Type B pancreatic cell (in vitro differentiated cells): Measurements from ENCODE around the gene FLNB. TPM values are rescaled to one million over a fixed set of nuclear protein-coding genes. Genes with fewer than 3 reads are reported as not detected.

Source experiments
- DNase-seq: peaks from one replicate; pipeline ENCODE4 v3.0.0; 2021; ENCODE audit warnings: mixed read lengths; ENCODE audit not compliant: unreplicated experiment; ENCODE audit errors: extremely low spot score
- H3K27ac Mint-ChIP-seq: 2 replicates; pipeline ENCODE4 v1.8.0; 2021; ENCODE audit warnings: mild to moderate bottlenecking, mixed read lengths
- H3K27me3 Mint-ChIP-seq: 2 replicates; pipeline ENCODE4 v1.8.0; 2021; ENCODE audit warnings: mixed read lengths
- H3K36me3 Mint-ChIP-seq: 2 replicates; pipeline ENCODE4 v1.8.0; 2021; ENCODE audit warnings: mixed read lengths
- H3K4me1 Mint-ChIP-seq: one replicate; pipeline ENCODE4 v1.8.0; 2021; ENCODE audit warnings: mixed read lengths; ENCODE audit not compliant: unreplicated experiment
- H3K4me3 Mint-ChIP-seq: 2 replicates; pipeline ENCODE4 v1.8.0; 2021; ENCODE audit warnings: mild to moderate bottlenecking, mixed read lengths
- H3K9me3 Mint-ChIP-seq: 2 replicates; pipeline ENCODE4 v1.8.0; 2021; ENCODE audit warnings: mixed read lengths
- total RNA-seq: library from RNA; stranded (reverse); gene quantifications from 2 replicates; pipeline ENCODE4 v1.2.1, GENCODE V29; 2021; ENCODE audit warnings: low replicate concordance
- TF ChIP-seq, protein P1 (sequence below): fragments of 200-600 bp; sonication (generic); conservative IDR thresholded peaks from 2 replicates; pipeline ENCODE4 v1.5.0; 2021; ENCODE audit warnings: antibody characterized with exemption, mild to moderate bottlenecking

The FLNB gene
- total RNA-seq, 1 donor from 2014 or later, result 204 TPM

DNA sequence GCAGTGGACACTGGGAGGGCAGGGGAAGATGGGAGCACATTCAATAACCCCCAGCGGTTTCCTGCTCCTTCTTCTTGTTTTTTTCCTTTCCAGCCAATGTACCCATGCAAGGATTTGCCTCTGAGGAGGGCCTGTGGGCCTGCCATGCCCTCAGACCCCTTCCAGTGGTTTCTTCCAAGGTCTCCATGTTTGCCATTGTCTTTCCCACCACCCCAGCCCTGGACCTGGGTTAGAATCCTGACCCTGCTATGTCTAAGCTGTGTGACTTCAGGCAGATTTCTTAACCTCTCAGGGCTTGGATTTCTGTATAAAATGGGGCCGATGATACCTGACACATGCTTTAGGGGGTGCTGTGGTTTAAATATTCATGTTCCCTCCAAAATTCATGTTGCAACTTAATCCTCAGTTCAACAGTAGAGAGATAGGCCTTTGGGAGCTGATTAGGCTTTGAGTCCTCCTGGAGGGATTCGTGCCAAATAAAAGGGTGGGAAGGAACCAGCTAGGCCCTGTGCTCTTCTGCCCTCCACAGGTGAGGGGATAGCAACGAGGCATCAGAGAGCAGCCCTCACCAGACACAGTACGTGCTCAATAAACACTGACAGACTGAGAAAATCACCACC, 46.3 kb upstream of the FLNB start:
- DNase-seq, result no peak
- H3K36me3 Mint-ChIP-seq, result no peaks in the 10 kb centered on the region
- H3K4me3 Mint-ChIP-seq, result no peak overlapping the region
- peaks cover 14% of the 10 kb centered on the region for H3K4me1 Mint-ChIP-seq
- H3K27me3 Mint-ChIP-seq, result no peaks in the 10 kb centered on the region
- peak overlapping the region; percentile 19 for H3K27ac Mint-ChIP-seq
- TF ChIP-seq, protein P1, sequence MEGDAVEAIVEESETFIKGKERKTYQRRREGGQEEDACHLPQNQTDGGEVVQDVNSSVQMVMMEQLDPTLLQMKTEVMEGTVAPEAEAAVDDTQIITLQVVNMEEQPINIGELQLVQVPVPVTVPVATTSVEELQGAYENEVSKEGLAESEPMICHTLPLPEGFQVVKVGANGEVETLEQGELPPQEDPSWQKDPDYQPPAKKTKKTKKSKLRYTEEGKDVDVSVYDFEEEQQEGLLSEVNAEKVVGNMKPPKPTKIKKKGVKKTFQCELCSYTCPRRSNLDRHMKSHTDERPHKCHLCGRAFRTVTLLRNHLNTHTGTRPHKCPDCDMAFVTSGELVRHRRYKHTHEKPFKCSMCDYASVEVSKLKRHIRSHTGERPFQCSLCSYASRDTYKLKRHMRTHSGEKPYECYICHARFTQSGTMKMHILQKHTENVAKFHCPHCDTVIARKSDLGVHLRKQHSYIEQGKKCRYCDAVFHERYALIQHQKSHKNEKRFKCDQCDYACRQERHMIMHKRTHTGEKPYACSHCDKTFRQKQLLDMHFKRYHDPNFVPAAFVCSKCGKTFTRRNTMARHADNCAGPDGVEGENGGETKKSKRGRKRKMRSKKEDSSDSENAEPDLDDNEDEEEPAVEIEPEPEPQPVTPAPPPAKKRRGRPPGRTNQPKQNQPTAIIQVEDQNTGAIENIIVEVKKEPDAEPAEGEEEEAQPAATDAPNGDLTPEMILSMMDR, result peak; percentile 37
- no peaks in the 10 kb centered on the region for H3K9me3 Mint-ChIP-seq

DNA sequence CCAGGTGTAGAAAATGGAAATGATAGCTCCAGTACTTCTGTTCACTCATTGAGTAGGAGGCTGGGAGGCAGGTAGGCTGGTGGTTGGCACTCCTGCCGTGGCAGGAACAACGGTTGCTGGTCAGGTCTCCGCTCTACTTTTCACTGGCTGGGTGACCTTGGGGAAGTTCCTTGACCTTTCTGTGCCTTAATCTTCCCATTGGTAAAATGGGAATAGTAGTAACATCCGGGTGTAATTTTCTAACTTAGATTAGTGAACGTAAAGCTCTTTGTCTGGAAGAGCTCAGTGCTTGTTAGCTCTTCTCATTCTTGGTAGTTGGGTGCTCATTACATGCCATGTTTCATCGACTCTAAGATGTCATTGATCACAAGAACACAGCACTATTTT, 45.8 kb upstream of the FLNB start:
- Mint-ChIP-seq H3K27ac (peak overlapping the region; percentile 19), H3K4me3 (no peak overlapping the region), H3K27me3 (no peaks in the 10 kb centered on the region), H3K9me3 (no peaks in the 10 kb centered on the region), H3K36me3 (no peaks in the 10 kb centered on the region), H3K4me1 (peaks cover 14% of the 10 kb centered on the region)
- TF ChIP-seq, protein P1, result no peak
- DNase-seq, result no peak

DNA sequence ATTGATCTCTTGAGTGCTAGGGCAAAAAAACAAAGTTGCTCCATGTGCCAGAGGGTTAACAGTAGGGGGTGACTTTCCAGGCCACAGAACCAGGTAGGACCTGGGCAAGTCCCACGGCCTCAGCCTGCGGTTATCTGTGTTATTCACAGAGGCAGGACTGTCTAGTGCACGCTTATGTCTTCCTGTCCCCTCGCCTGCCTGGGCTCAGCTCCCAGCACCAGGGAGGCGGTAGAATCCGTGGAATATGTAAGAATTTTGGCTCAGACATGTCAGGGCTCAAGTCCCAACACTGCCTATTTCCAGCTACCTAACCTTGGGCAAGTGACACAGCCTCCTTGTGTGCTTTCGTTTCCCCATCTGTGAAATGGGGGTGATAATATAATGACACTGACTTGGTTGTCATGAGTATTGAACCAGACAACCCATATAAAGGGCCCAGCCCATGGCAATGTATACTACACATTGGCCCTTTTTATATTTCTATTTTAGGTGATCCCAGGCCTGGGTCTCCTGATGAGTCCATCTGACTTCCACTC, 44.3 kb upstream of the FLNB start:
- no peaks in the 10 kb centered on the region for H3K36me3 Mint-ChIP-seq
- H3K27ac Mint-ChIP-seq, result no peak overlapping the region
- no peak overlapping the region for H3K4me3 Mint-ChIP-seq
- TF ChIP-seq, protein P1, result no peak
- no peaks in the 10 kb centered on the region for H3K27me3 Mint-ChIP-seq
- DNase-seq, result no peak
- peaks cover 14% of the 10 kb centered on the region for H3K4me1 Mint-ChIP-seq
- H3K9me3 Mint-ChIP-seq, result no peaks in the 10 kb centered on the region

DNA sequence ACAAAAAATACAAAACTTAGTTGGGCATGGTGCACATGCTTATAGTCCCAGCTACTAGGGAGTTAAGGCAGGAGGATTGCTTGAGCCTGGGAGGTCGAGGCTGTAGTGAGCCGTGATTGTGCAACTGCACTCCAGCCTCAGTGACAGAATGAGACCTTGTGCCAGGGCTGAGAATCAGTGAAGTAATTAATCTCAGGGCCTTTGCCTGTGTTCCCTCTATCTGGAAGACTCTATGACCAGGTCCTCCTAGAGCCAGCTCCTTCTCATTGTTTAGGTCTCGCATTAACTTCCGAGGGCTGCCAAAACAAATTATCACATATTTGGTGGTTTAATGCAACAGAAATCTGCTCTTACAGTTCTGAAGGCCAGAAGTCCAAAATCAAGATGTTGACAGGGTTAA, 41.4 kb upstream of the FLNB start:
- no peak overlapping the region for H3K27ac Mint-ChIP-seq
- H3K36me3 Mint-ChIP-seq, result no peaks in the 10 kb centered on the region
- H3K9me3 Mint-ChIP-seq, result no peaks in the 10 kb centered on the region
- DNase-seq, result no peak
- no peak overlapping the region for H3K4me3 Mint-ChIP-seq
- H3K4me1 Mint-ChIP-seq, result peaks cover 14% of the 10 kb centered on the region
- TF ChIP-seq, protein P1, result no peak
- no peaks in the 10 kb centered on the region for H3K27me3 Mint-ChIP-seq

DNA sequence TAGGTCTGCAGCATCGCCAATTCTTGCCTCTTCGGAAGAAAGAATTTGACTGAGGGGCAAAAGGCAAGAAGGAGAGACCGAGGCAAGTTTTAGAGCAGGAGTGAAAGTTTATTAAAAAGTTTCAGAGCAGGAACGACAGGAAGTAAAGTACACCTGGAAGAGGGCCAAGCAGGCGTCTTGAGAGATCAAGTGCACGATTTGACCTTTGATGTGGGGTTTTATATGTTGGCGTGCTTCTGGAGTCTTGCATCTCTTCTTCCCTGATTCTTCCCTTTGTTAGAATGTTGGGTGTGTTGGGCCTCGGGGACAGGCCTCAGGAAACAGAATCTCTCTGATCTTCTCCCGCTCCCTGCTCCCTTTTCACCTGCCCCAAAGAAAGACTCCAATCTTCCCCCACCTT, 40.6 kb upstream of the FLNB start:
- Mint-ChIP-seq H3K9me3 (no peaks in the 10 kb centered on the region), H3K27ac (no peak overlapping the region), H3K27me3 (no peaks in the 10 kb centered on the region), H3K4me1 (peaks cover 17% of the 10 kb centered on the region), H3K4me3 (no peak overlapping the region), H3K36me3 (no peaks in the 10 kb centered on the region)
- no peak for DNase-seq
- TF ChIP-seq, protein P1, result no peak
